Neural progenitor cell (in vitro differentiated cells): Measurements from ENCODE around the gene DOP1B.

Source experiments
- CTCF ChIP-seq: fragments of 200-600 bp; sonication (generic); IDR thresholded peaks from 2 replicates; pipeline ENCODE4 v1.5.1; 2017; ENCODE audit warnings: antibody characterized with exemption, mild to moderate bottlenecking
- EZH2 ChIP-seq: fragments of 200-600 bp; sonication (generic); IDR thresholded peaks from 2 replicates; pipeline ENCODE4 v1.6.1; 2017; ENCODE audit warnings: antibody characterized with exemption, mild to moderate bottlenecking, moderate library complexity

- TF ChIP-seq EZH2 = no peak
- no peak for TF ChIP-seq CTCF
Observed at GRCh38 chr21:36188081-36188681, 31.6 kb downstream of the DOP1B start.
